COR-L47 (cell line): ENCODE results near the gene ARHGAP15.

Experiments
- DNase-seq: peaks from one replicate; lab custom pipeline; 2025; lab: John Stamatoyannopoulos, UW

The ARHGAP15 gene

GRCh38 chr2:143689541-143689940 lies 560.3 kb downstream of the ARHGAP15 start:
- DNase-seq: no peak

DNA sequence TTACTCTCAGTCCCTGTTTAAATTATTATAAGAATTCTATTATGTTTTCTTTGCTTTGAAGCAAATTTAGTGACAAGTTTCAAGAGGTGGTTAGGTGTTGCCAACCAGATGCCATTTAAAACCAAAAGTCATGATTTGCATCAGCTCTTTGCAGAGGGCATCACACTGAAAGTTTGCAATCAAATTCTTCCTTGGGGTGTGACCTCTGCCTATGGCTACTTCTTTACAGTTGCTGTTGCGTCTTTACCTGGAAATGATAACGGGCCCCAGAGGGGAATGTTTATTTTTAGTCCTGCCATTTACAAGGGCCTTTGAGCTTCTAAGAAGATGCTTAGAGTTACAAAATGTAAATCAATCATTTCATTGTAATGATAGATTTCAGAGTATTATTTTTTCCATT lies 561.0 kb downstream of the ARHGAP15 start:
- DNase-seq: no peak

DNA sequence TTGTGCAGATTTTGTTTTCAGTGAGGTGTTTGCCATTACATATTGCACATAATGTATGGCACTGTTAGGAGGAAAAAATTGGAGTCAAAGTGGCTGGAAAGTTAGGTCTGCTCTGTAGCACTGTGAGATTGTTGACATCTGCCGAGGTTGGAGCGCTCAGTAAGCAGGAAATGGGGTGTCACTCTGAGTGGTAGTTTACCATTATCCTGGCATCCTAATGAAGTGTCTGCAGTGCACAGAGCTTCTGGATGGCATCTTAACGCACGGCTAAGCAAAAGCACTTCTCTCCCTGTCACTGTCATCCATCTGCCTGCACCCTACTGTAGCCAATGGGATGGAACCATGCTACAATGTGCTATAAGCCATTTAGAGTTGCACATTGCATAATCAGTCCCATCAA lies 561.9 kb downstream of the ARHGAP15 start:
- DNase-seq: no peak

DNA sequence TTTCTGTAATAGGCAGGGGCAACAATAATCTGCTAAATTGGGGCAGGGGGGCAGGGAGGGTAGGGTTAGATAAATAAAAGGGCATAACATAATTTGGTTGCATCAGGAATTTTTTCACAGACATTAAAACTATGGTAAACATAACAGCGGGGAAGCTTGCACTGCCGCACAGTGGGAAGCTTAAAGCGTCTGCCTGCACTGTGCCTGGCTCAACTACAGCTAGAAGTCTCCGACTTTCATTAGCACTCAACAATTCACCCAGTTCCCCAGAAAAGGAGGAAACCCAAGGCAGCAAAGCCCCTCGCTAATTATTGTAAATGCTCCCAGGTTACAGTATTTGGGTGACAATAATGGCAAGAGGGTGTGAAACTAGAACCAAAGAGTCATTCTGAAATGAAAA lies 562.9 kb downstream of the ARHGAP15 start:
- no peak for DNase-seq

- no peak for DNase-seq
These were observed 563.7 kb downstream of the ARHGAP15 start for GRCh38 chr2:143692967-143693366.

DNA sequence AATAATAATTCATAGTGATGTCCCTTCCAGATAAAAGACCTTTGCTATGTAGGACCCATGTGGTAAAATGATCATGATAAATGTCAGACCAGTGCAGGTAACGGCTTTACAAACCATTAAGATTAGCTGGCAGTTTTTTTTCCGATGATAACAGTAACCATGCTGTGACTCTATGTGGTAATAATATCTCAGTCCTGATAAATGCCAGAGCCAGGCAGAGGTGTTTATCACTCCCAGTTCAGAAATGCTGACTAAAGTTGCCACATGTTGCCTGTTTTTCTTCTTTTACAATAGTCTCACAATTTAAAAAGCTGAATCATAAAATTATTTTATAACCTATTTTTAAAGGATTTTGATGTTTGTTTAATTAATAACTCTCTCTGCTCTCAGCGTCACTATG lies 565.1 kb downstream of the ARHGAP15 start:
- no peak for DNase-seq

DNA sequence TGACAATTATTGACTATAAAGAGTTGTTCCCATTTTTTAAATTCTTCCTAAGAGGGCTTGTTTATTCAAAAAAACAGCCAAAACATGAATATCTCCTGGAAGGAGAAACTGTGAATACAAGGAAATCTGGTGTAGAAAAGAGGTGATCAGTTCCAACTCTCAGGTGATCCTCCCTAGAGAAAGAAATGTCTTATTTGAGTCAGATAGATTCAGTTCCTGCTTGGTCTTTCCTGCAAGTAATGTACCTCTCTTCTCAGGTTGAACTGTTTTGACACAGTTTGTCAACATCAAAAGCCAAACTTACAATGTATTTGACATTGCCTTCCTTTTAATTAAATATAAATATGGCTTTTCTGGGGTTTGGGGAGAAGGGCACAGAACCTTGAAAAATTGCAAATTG lies 567.4 kb downstream of the ARHGAP15 start:
- no peak for DNase-seq

GRCh38 chr2:143697744-143698143 lies 568.5 kb downstream of the ARHGAP15 start:
- no peak for DNase-seq

DNA sequence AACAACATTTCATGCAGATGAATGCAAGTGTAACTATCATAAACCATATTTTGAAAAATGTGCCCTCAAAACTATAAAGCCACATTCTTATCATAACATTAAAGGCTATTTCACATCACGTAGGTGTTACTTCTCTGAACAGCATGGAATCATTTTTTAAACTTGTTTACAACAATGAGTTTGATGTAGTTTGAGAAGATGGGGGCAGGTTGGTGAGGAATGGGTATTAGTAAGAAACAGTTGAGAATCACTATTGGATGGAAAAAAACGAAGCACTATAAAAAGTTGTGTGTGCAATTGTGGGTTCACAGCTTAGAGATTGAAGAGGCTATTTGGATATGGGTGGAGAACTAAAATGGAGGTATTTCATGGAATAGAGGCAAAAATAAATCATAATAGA lies 569.1 kb downstream of the ARHGAP15 start:
- no peak for DNase-seq

DNA sequence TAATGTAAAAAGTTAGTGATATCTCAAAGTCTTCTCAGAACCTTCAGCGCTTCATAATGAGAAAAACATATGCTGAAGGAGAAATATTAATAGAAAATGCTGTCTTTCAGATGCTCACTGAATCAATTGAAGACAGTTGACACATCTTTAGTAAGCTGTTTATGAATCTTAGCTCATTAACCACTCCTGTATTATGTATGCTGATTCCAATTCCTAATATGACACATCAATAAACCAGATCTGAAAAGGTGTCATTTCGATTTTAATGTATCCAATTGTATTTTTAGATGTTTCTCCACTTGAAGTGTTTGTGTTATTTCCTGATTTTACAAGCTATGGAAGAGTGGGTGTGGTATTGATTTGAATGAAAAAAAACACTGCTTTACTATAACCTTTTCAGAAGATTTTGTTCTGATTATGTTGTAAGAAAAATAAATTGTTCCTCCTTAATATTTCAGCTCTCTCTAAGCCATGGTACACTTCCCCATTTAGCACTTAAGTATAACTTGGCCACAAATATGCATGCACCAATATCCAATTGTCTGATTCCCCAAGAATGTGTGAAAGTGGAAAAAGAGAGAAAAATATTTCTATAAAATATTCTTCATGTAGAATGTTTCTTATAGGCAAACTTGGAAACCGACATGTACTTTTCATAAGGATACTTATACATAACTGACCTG lies 569.8 kb downstream of the ARHGAP15 start:
- DNase-seq: no peak

DNA sequence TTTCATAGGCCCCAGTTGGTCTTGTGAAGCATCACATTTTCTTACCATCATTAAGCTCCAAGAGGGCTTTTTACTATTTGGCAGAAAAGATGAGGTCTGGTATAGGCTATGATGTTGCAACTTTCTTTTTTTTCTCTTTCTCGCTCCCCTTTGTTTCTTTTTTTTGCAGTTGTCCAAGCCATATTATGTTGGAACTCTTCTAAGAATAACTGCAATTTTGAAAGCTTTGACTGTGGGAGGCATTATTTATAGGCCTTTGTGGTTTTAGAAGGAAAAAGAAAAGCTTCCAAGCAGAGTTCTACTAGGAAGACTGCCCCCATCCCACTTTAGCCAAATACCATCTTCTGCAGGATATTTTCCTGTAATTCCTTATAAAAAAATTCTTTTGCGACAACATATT lies 571.6 kb downstream of the ARHGAP15 start:
- no peak for DNase-seq

DNA sequence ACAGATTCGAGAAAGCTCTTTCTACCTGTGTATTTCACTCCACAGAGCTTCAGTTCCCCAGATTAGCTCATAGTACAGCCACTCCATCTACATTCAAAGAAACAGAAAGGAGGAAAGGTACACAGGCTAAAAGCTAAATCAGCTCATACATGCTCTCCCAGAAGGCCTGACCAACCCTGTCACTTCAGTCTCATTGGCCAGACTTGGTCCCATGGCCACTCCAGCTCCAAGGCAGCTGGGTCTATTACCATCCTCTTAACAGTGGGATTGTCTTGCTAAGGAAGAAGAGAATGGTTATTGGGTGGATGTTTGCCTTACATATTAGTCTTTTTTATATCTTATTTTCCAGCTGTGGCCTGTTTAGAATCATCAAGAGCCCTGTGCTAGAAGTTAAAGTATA lies 572.6 kb downstream of the ARHGAP15 start:
- no peak for DNase-seq

GRCh38 chr2:143702931-143703330 lies 573.7 kb downstream of the ARHGAP15 start:
- no peak for DNase-seq

- no peak for DNase-seq
These were observed 575.4 kb downstream of the ARHGAP15 start for GRCh38 chr2:143704451-143705106.

GRCh38 chr2:143705108-143705707 lies 576.0 kb downstream of the ARHGAP15 start:
- no peak for DNase-seq

- no peak for DNase-seq
These were observed 577.1 kb downstream of the ARHGAP15 start for GRCh38 chr2:143706354-143706753.

DNA sequence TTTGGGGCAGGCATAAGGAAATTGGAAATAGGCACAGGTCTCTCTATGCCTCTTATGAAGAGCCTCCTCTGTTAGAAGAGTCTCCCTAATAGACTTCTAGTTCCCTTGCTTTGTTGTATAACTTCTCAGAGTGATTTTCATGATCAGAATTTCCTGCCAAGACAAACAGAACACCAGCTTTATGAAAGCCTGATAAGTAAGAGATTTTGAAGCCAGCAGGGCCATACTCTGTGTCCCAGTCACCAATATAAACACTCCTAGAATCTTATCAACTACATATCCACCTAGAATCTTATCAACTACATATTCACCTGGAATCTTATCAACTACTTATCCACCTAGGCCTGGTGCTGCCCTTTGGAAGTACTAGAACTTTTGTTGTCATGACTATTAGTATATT lies 579.5 kb downstream of the ARHGAP15 start:
- no peak for DNase-seq

- DNase-seq: no peak
These were observed 581.0 kb downstream of the ARHGAP15 start for GRCh38 chr2:143710196-143710595.

- no peak for DNase-seq
These were observed 581.7 kb downstream of the ARHGAP15 start for GRCh38 chr2:143710879-143711278.

DNA sequence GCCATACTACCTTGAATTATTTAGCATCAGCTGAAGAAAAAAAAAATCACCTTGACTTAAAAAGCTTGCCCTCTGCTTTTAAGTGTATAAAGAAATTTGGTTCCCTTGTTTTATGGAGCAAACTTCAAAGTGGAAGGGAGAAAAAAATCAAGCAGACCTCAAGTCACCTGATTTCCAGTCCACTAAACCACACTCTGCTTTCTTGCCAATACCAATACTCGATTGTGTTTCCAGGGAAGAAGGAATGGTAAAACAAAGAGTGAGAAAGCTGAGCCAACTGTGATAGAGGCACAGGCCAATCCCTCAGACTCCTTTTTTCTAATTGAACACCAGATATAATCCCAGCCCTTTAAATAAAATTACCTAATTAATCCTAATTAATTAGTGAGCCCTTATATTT lies 587.3 kb downstream of the ARHGAP15 start:
- DNase-seq: no peak

- no peak for DNase-seq
These were observed 587.8 kb downstream of the ARHGAP15 start for GRCh38 chr2:143717053-143717452.

DNA sequence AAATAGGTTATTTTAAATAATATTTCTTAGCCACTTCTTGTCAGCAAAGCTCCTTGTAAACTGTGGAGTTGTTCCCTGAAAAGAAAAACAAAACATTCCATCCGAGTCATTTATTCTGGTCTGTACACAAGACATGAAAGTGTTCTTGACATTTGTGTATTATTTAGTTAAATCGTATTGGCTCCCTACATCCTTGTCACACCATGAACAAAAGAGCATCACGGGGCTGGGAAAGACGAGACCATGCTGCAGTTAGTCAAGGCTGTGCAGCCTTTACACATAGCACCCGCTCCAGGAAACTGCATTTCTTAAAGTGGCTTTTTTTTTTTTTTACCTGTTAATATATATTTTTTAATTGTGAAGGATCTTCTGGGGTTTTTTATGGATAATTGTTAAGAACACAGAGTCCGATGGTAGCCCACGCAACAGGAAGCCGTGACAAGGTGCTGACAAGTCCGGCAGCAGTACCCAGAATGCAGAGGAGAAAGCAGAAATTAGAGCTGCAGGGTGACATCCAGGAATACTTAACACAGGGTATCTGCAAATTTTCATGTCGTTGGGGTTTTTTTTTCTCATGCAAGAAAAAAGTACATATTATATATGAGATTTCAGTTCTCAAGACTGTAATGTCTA lies 588.4 kb downstream of the ARHGAP15 start:
- DNase-seq: no peak

- DNase-seq: no peak
These were observed 589.5 kb downstream of the ARHGAP15 start for GRCh38 chr2:143718745-143719144.
